ENCODE results near the gene ZFAND2A.
"Not testable (repeated sequence)": the region's sequence is repeated elsewhere in the genome, so short reads cannot be mapped to it uniquely, and the experiment has no call there.

Gene ZFAND2A

DNA sequence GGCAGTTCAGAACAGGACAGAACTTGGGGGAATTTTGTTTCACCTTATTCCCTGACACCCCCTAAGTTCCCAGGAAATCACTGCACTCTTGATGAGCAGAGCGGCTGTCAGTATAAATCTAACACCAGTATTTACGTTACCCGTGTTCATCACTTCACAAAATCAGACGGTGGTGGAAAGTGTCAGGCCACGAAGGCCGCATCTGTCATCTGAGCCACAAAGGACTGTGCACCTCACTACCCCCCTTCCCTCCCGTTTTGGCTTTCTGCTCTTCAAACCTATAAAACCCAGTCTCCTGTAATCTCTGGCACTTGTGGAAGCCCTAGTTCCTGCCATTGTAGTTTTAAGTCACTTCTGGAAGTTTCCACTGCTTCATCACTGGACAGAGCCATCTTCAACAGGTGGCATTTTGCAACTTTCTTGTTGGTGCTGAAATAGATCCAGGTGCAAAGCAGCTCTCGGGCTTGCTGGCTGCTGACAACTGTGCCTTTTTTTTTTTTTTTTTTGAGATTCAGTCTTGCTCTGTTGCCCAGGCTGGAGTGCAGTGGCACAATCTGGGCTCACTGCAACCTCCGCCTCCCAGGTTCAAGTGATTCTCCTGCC, 9.5 kb downstream of the ZFAND2A start:
- DNase-seq = no peak

DNA sequence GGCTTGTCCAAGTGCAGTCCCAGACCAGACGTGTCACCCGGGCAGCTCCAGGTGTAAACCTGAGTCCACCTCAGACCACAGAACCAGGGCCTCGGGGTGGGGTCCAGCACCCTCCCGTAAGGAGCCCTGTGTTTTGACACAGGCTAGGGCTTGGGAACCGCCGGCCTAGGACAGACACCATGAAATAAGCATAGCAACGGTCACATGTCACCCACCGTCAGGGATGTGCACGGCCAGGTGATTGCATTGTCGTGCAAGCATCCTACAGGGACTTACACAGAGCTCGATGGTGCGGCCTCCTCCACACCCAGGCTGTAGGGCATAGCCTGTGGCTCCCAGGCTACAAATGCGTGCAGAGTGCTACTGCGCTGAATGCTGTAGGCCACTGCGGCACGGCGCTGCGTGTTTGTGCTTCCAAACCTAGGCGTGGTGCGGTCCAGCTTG, 10.6 kb downstream of the ZFAND2A start:
- no peak for DNase-seq

DNA sequence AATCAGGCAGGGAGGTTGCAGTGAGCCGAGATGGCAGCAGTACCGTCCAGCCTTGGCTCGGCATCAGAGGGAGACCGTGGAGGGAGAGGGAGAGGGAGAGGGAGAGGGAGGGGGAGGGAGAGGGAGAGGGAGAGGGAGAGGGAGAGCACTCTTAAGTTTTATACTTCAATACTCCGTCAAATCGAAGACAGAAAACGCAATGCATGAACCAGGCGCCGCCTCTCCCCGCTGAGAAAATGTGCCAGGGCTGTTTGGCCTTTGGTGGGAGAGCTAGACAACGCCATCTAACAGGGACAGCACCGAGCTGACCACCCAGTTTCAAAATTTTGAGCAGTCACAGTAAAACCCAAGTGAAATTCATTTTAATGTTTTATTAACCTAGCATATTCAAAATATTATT, 12.1 kb downstream of the ZFAND2A start:
- DNase-seq = not testable (repeated sequence)

DNA sequence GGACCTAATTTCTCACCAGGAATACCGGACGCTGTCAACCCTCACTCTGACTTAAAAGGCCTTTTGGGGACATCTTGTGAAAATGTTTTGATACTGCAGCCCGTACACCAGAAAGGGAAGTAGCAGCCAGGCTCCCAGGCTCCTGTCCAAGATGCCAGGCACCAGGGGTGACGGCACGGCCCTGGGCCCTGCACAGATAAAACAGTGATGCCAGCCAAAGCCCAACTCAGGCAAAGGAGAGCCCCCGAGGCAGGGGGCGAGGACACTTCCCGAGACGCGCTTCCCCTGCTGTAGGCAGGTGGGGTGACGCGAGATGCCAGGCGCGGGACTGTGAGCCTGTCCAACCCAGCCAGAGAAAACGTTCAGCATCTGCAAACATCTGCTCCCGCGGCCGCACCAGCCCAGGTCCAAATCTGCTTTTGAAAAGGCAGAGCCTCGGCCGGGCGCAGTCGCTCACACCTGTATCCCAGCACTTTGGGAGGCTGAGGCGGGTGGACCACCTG, 15.7 kb downstream of the ZFAND2A start:
- DNase-seq = no peak

DNA sequence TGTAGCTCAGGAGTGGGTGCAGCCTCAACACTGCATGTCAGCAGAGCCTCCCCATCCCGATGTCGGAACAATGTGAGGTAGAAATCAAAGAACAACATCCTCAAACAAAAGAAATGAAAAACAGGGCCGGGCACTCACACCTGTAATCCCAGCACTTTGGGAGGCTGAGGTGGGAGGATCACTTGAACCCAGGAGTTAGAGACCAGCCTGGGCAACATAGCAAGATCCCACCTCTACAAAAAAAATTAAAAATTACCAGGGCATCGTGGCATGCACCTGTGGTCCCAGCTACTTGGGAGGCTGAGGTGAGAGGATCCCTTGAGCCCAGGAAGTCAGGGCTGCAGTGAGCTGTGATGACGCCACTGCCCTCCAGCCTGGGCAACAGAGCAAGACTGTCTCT, 17.0 kb downstream of the ZFAND2A start:
- not testable (repeated sequence) for DNase-seq

DNA sequence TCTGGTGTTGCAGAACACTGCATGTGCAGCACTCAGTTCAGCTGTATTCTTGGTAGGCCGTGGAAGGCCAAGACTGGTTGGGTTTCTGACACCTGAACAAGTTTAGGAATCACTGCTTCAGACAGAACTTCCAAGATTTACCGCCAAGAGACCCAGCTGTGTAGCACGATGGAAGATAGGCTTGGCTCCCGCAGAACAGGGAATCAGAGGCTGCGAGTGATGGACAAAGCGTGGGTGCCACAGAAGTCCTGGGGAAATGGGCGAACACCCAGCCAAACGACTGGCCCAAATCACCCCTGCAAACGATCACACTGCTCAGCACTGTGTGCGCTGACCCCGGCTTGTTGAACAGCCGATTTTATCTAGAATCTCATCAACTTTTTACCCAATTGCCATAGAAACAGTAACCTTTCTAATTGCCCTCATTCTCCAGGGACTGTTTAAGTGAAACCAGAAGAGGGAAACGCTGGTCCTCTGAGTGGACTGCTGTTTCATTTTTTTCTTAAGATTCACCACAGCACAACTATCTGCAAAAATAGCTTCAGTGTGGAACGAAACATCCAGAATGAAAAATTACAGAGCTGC, 17.9 kb downstream of the ZFAND2A start:
- no peak for DNase-seq

DNA sequence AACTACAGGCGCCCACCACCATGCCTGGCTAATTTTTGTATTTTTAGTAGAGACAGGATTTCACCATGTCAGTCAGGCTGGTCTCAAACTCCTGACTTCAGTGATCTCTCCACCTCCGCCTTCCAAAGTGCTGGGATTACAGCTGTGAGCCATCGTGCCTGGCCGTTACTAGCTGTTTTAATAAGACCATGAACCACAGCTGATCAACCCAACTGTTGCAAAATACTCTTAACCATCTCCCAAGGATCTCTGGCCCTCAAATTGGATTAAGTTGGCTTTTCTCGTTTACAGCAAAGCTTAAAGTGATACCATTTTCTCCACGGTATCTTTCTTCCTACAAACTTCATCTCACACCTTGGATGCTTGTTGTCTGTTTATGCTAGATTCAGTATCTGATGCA, 18.3 kb downstream of the ZFAND2A start:
- DNase-seq = no peak

DNA sequence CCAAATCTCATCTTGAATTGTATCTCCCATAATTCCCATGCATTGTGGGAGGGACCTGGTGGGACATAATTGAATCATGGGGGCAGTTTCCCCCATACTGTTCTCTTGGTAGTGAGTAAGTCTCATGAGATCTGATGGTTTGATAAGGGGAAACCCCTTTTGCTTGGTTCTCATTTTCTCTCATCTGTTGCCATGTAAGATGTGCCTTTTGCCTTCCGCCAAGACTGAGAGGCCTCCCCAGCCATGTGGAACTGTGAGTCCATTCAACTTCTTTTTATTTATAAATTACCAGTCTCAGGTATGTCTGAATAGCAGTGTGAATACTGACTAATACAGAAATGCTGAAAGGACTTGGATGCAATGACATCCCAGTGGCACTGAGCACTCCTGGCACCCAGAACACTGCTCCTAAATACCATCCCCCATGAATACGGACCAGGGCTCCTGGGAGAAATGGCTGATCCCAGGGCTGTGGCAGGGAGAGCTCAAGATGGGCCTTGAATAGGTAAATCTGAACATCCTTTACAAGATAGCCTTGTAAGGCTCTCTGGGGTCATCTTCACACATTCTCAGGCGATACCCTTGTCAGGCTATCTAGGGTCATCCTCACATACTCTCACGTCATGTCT, 19.4 kb downstream of the ZFAND2A start:
- no peak for DNase-seq

DNA sequence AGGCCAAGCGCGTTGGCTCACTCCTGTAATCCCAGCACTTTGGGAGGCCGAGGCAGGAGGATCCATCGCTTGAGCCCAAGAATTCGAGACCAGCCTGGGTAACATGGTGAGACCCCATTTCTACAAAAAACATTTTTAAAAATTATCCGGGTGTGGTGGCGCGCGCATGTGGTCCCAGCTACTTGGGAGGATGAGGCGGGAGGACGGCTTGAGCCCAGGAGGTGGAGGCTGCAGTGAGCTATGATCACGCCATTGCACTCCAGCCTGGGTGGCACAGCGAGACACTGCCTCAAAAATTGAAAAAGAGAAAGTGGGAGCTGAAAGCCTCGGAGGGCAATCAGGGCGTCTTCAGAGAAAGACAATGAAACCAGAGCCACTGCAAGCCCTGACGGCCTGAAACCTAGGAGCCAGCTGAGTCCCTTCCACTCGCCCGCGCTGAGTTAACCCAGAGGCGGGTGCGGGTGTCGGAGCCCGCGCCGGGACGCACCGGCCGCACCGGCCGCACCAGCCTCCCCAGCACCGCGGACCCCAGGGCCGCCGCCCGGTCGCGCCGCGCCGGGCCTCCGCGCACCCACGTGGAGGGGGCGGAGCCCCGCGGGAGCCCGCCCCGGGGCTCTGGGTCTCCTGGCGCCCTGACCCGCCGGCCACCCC, 22.4 kb downstream of the ZFAND2A start:
- no peak for DNase-seq

DNA sequence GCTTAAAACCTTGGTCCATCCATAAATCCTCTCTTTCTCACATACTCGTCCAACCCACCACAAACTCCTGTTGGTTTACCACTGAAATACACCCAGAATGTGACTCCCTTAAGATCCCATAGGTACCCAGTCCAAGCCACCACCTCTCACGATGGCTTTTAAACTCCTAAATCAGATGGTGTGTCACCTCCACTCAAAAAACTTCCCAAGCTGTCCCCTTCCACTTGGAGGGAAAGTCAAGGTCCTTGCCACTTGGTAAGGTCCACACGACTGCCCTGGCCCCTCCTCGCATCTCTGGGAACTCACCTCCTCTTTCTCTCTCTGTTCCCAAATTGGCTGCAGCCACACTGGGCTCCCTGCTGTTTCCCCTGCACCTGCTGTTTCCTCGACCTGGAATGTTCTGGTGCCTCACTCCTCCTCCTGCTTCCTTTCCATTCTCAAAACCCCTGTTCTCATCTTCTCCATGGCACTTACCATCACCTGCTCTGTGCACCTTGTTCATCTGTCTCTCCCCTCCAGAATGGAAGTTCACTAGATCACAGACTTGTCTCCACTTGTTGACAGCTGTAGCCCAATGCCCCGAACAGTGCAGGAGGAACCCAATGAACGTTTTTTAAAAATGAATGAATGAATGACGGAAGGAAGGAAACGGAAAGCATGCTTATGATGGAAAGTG, 23.0 kb downstream of the ZFAND2A start:
- no peak for DNase-seq

DNA sequence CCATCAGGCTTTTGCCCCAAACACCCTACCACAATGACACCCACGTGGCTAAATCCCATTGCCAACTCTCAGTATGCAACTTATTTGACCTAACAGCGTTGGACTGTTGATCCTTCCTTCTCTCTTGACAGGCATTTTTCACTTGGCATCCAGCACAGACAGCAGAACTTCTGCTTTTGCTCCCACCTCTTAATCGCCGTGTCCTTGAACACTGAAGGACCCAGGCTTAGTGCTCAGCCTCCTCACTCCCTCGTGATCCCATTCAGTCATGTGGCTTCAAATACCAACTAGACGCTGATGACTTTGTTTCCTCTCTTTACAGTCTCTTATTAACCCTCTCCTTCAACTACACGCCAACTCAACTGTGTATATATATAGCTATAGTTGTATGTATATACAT, 25.0 kb downstream of the ZFAND2A start:
- DNase-seq = no peak

DNA sequence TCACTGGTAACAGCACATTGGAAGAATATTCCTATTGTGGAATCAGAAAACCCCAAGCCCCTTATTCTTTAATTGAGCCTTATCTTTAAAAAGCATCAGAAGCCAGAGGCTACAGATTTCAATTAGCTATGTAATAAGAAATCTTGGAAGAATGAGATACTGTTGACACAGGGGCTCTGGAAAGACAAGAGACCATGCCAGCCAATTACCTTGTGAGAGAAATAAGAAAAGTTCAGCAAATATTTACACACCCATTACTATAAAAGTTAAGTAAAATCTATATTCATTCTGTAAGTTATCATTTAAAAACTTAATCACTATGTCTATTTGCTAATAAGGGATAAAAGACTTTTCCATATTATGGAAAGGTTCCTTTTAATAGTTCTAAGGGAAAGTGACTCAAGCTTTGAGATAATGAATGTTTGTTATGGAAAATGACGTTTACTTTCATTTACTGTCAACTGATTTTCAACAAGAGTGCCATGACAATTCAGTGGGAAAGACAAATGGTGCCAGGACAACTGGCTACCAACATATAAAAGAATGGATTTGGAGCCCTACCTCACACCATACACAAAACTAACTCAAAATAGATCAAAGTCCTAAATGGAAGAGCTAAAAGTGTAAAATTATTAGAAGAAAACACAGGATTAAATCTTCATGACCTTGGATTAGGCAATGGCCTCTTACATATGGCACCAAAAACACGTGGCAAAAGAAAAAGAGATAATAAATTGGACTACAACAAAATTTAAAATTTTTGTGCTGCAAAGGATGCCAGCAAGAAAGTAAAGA, 28.3 kb downstream of the ZFAND2A start:
- no peak for DNase-seq

DNA sequence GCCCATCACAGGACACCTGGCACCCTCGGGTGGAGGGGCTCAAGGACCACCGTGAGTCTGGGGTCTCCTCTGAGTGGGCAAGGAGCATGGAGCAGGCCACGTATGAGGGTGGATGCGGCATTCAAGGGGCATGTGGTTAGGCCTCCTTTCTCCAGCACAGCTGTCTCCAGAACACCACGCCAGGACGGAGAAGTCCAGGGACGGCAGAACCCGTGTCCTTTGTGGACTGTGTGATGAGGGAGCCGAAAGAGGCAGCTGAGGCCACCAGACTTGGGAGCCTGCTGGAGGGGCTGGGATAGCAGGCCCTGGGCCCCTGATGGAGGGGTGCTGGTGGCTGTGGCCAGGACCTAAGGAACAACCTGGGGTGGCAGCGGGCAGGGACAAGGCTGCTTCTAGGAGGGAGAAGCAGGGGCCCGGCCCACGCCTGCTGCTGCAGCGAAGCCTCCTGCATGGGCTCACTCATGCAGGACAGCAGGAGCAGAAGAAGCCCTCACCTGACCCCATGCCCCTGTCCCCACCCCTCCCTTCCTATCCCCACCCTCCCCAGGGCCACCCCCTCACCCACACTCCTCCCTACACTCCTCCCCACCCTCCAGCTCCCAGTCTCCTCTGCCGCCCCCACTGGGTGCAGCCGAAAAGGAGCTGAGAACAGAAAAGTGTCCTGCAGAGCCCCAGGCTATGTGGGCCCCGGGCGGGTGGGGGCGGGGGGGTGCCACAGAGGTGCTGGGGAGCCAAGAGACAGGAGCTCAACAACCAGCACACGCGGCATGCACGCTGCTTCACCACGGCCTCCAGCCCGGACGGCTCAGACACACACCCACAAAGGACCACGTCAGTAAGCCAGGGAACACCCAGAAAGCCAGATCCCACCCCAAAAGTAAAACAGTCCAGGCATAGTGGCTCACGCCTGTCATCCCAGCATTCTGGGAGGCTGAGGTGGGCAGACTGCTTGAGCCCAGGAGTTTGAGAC, 29.7 kb downstream of the ZFAND2A start:
- no peak for DNase-seq

DNA sequence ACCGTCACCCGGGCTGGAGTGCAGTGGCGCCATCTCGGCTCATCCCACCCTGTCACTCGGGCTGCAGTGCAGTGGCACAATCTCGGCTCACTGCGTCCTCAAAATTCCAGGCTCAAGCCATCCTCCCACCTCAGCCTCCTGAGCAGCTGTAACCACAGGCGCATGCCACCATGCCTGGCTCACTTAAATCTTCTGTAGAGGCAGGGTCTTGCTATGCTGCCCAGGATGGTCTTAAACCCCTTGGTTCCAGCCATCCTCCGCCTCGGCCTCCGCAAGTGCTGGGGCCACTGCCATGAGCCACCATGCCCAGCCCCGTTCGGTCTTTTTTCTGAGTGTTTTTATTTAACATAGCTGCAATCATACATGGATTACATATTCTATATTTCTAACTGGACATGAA, 30.6 kb downstream of the ZFAND2A start:
- DNase-seq = no peak

DNA sequence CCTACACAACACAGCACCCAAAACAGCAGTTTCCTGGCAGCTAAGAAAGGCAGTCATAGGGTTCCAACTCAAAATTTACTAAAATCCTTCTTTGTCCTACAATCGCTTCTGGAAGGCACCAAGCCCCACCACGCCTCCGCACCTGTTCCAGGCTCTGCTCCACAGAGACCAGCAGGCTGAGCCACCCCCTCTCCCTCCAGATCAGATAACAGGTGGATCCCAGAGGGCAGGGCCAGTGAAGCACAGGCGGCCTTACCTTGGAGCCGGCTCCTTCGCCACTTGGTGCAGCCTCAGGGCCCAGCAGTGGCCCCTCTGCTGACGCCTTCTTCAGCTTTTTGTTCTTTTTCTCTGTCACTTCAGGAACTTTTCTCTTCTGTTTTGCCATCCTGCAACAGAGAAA, 33.0 kb downstream of the ZFAND2A start:
- no peak for DNase-seq

DNA sequence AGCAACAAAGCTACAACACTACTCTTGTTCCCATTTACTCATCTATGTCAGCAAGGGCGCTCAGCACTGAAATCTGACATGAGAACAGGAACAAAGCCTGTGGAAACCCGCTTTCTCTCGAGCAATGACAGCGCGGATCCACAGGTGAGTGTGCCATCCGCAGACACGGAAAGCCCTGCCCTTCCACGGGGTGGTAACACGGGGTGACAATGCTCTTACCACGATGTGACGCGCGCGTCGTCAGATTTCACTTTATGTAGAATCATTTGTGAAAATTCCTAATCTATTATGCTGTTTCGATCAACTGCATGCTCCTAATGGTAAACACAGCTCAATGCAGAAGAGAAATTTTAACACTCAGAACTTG, 34.4 kb downstream of the ZFAND2A start:
- DNase-seq = no peak

DNA sequence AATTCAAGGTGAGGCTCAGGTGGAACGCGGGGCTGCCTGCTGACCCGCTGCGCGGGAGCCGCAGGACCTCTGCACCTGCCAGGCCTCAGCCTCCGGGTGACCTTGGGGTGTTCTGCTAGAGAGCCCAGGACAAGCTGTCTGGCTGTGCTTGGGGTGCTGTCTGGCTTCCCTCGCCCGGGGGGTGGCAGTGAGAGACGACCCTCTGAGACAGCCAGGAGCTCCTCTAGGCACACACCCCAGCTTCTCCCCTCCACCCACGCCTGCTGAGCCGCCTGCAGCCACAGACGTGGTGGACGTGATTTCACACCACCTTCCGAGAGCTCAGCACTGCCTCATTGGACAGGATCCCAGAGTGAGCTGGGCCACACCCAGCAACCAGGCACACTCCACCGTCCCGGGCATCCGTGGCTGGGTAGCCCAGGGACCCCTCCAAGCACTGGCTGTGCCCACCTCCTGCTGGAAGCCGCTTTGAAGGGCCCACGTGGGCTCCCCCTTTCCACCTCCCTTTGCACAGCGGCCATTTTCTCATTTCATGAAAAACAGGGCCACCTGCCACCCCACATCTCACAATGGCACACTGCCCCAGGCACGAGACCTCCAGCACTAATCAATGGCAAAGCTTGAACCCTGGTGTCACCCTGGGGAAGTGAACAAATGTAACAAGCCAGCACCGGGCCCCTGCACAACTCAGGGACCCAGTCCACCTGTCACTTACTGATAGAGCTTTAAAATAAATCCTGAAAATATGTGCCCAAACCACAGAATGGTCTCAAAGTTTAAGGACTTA, 35.0 kb downstream of the ZFAND2A start:
- no peak for DNase-seq

DNA sequence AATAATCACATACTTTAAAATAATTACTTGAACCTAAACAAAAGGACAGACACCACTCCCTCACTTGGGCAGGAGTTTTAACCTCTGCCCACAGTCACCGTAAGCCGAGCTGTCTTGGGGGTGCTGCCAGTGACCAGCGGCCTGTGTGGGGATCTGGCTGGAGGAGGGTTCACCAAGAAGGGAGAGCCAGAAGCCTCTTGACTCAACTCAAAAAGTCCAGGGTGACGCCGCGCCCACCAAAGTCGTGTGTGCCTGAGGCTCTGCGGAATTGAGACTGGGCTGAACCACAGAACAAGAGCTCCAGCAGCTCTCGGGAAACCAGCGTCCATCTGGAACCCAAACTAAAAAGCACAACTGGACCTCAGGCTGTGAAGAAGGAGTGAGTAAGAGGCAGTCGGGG, 35.8 kb downstream of the ZFAND2A start:
- DNase-seq = no peak

DNA sequence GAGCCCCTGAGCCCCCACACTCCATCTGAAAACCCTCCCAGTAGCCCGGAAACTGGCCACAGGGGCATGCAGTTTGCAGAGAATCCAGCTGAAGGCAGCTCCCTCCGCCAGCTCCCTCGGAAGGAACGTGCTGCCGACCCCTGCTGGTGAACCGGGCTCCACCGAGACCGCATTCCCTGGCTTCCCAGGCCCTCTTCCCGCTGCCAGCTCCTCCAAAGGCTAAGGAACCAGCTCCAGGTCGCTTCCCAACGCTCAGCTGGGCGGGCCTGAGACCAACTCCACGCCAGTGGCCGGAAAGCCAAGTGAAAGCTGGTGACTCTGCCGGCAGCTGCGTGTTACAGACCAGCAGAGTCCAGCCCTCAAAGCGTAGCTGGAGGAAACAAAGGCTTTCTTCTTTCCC, 36.3 kb downstream of the ZFAND2A start:
- DNase-seq = no peak

DNA sequence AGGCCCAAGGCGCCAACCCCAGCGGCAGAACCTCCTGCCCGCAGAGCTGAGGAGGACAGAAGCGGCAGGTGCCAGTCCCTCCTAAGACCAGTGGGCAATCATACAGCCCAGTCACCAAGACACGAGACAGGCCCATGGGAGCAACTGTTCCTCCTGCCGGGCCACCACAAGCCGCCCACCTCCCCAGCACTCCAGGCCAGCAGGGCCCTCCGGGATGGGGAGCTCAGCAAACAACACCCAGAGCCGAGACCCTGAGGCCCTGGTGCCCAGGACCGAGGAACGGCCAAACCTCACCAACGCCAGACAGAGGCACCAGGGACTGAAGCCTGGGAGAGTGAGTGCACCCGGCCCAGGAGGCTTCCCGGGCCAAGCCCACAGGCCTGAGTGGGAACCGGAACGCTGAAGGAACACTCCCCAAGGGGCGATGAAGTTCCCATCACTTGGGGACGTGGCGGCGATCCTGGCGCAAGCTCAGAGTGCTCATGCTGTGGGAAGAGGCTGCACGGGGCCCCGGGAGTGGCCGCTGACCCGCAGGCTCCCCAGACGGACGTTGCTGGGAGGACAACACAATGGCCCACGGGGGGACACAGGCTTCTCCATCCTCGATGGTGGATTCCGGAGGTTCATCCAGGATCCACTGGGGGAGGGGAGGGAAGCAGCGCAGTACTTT, 37.0 kb downstream of the ZFAND2A start:
- no peak for DNase-seq

Data from GOT3 (cell line).